Measurements from ENCODE around the gene SGK1. TPM values are rescaled to one million over a fixed set of nuclear protein-coding genes. Genes with fewer than 3 reads are reported as not detected.

Gene SGK1
- polyA plus RNA-seq, 1 donor (not counting 4 experiments of a cell fraction or from before 2014, with no cell fraction given), result 156 TPM

DNA sequence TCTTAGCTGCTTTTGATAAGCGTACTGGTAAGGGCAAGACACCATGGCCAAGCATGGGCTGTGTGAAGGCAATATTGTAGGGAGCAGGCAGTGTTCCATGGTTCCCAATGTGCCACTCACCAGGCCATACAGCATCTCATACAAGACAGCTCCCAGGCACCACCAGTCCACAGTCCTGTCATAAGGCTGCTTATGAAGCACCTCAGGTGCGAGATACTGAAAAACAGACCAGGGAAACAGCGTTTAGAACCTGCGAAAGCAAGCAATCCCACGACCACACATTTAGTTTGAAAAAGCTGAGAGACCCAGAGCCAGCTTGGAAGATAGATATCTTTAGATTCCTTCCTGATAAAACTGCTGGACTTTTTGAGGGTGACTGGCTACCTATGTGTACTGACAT is 146.4 kb downstream of the SGK1 start:
- no peaks in the 10 kb centered on the region for H3K9me3 ChIP-seq (ENCODE audit: control insufficient read depth, low read depth, low read length)
- H3K27me3 ChIP-seq (ENCODE audit: control insufficient read depth, extremely low read depth, insufficient read depth, low read length), result no peaks in the 10 kb centered on the region
- H4K20me1 ChIP-seq (ENCODE audit: control insufficient read depth, extremely low read depth, insufficient read depth, low read length), result peaks cover 15% of the 10 kb centered on the region
- peak overlapping the region; percentile 89 for H3K9ac ChIP-seq (ENCODE audit: control insufficient read depth, extremely low read depth, insufficient read depth, low read length)
- H3K4me3 ChIP-seq (ENCODE audit: control insufficient read depth in 2 of 3, extremely low read depth in 1 of 3, insufficient read depth in 2 of 3, low read depth in 1 of 3, low read length in 3 of 3), result peak overlapping the region; percentile 77 to 98 (median 96)
- peaks cover 19 to 43% of the 10 kb centered on the region in 2 experiments for H3K36me3 ChIP-seq (ENCODE audit: control insufficient read depth in 2 of 2, extremely low read depth in 1 of 2, insufficient read depth in 2 of 2, low read length in 2 of 2)
- FAIRE-seq (no peak), DNase-seq (ENCODE audit: low read depth, low spot score) (no peak)
- no peaks in the 10 kb centered on the region for H3K9me1 ChIP-seq (ENCODE audit: control insufficient read depth, extremely low read depth, insufficient read depth, low read length)
- TF ChIP-seq EZH2 (IDR thresholded peaks at IDR 0.05; ENCODE audit: low read length), result no peak
- TF ChIP-seq, protein P1, sequence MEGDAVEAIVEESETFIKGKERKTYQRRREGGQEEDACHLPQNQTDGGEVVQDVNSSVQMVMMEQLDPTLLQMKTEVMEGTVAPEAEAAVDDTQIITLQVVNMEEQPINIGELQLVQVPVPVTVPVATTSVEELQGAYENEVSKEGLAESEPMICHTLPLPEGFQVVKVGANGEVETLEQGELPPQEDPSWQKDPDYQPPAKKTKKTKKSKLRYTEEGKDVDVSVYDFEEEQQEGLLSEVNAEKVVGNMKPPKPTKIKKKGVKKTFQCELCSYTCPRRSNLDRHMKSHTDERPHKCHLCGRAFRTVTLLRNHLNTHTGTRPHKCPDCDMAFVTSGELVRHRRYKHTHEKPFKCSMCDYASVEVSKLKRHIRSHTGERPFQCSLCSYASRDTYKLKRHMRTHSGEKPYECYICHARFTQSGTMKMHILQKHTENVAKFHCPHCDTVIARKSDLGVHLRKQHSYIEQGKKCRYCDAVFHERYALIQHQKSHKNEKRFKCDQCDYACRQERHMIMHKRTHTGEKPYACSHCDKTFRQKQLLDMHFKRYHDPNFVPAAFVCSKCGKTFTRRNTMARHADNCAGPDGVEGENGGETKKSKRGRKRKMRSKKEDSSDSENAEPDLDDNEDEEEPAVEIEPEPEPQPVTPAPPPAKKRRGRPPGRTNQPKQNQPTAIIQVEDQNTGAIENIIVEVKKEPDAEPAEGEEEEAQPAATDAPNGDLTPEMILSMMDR (optimal IDR thresholded peaks at IDR 0.05 in 1 of 3, IDR thresholded peaks at IDR 0.05 in 1 of 3, conservative IDR thresholded peaks at IDR 0.05 in 1 of 3; ENCODE audit: extremely low read depth in 1 of 3, insufficient read depth in 2 of 3, low read length in 3 of 3), result no peak
- H3K4me1 ChIP-seq (ENCODE audit: control insufficient read depth, extremely low read depth, insufficient read depth, low read length), result peaks cover 36% of the 10 kb centered on the region
- peak overlapping the region; percentile 97 for H3K4me2 ChIP-seq (ENCODE audit: control insufficient read depth, extremely low read depth, insufficient read depth, low read depth, low read length)
- no peak overlapping the region for H2AFZ ChIP-seq (ENCODE audit: control insufficient read depth, low read length)
- H3K79me2 ChIP-seq (ENCODE audit: control insufficient read depth, insufficient read depth, low read length), result peaks cover 38% of the 10 kb centered on the region
- dilution Hi-C loops (cut with MboI; ENCODE audit: extremely low pct_ligation_motif_present, low sequenced_read_pairs), result no loop called here
- H3K27ac ChIP-seq (ENCODE audit: control insufficient read depth, insufficient read depth, low read length), result peak overlapping the region; percentile 25

DNA sequence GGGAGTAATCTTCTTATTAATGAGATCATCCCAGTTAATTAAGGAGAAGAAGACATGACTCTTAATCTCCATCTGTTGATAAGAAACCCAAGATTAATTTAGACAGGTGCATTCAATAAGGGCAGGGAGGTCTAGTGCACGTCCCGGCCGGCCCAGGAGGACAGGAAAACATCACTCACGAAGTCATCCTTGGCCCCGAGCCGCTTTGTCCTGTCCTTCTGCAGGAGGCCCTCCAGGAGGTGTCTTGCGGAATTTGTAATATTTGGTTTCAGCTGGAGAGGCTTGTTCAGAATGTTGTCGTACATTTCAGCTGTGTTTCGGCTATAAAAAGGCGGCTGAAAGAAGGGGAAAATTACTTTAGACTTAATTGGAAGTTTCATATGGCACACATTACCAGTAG is 147.1 kb downstream of the SGK1 start:
- peak overlapping the region; percentile 97 for H3K4me2 ChIP-seq (ENCODE audit: control insufficient read depth, extremely low read depth, insufficient read depth, low read depth, low read length)
- no peak for DNase-seq (ENCODE audit: low read depth, low spot score)

More for the DNA sequence above, 147.1 kb downstream of the SGK1 start:
- Histone ChIP-seq H2AFZ (ENCODE audit: control insufficient read depth, low read length) (no peak overlapping the region), H3K27me3 (ENCODE audit: control insufficient read depth, extremely low read depth, insufficient read depth, low read length) (no peaks in the 10 kb centered on the region), H3K9ac (ENCODE audit: control insufficient read depth, extremely low read depth, insufficient read depth, low read length) (peak overlapping the region; percentile 89), H3K9me1 (ENCODE audit: control insufficient read depth, extremely low read depth, insufficient read depth, low read length) (no peaks in the 10 kb centered on the region), H3K27ac (ENCODE audit: control insufficient read depth, insufficient read depth, low read length) (no peak overlapping the region), H3K36me3 (ENCODE audit: control insufficient read depth in 2 of 2, extremely low read depth in 1 of 2, insufficient read depth in 2 of 2, low read length in 2 of 2) (peaks cover 19 to 43% of the 10 kb centered on the region in 2 experiments), H3K4me3 (ENCODE audit: control insufficient read depth in 2 of 3, extremely low read depth in 1 of 3, insufficient read depth in 2 of 3, low read depth in 1 of 3, low read length in 3 of 3) (peak overlapping the region; percentile 77 to 98 (median 96)), H3K4me1 (ENCODE audit: control insufficient read depth, extremely low read depth, insufficient read depth, low read length) (peaks cover 33% of the 10 kb centered on the region), H3K79me2 (ENCODE audit: control insufficient read depth, insufficient read depth, low read length) (peaks cover 38% of the 10 kb centered on the region), H3K9me3 (ENCODE audit: control insufficient read depth, low read depth, low read length) (no peaks in the 10 kb centered on the region), H4K20me1 (ENCODE audit: control insufficient read depth, extremely low read depth, insufficient read depth, low read length) (peaks cover 15% of the 10 kb centered on the region)
- dilution Hi-C loops (cut with MboI; ENCODE audit: extremely low pct_ligation_motif_present, low sequenced_read_pairs), result no loop called here
- FAIRE-seq, result no peak
- TF ChIP-seq, protein P1 (optimal IDR thresholded peaks at IDR 0.05 in 1 of 3, IDR thresholded peaks at IDR 0.05 in 1 of 3, conservative IDR thresholded peaks at IDR 0.05 in 1 of 3; ENCODE audit: extremely low read depth in 1 of 3, insufficient read depth in 2 of 3, low read length in 3 of 3), result peak in 2 of 3 experiments; percentile 14 to 24
- TF ChIP-seq EZH2 (IDR thresholded peaks at IDR 0.05; ENCODE audit: low read length), result no peak

Measured in keratinocyte (primary cell).